ENCODE results near the gene ZNF627.

GRCh38 chr19:11642902-11643301 is 45.6 kb downstream of the ZNF627 start:
- TF ChIP-seq, protein P1, sequence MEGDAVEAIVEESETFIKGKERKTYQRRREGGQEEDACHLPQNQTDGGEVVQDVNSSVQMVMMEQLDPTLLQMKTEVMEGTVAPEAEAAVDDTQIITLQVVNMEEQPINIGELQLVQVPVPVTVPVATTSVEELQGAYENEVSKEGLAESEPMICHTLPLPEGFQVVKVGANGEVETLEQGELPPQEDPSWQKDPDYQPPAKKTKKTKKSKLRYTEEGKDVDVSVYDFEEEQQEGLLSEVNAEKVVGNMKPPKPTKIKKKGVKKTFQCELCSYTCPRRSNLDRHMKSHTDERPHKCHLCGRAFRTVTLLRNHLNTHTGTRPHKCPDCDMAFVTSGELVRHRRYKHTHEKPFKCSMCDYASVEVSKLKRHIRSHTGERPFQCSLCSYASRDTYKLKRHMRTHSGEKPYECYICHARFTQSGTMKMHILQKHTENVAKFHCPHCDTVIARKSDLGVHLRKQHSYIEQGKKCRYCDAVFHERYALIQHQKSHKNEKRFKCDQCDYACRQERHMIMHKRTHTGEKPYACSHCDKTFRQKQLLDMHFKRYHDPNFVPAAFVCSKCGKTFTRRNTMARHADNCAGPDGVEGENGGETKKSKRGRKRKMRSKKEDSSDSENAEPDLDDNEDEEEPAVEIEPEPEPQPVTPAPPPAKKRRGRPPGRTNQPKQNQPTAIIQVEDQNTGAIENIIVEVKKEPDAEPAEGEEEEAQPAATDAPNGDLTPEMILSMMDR (IDR thresholded peaks at IDR 0.05): no peak
- no peak for TF ChIP-seq POLR2A (IDR thresholded peaks at IDR 0.05)

All from tibial nerve (tissue), 3 donors.